ENCODE measurements around the gene TMEM131L.

DNA sequence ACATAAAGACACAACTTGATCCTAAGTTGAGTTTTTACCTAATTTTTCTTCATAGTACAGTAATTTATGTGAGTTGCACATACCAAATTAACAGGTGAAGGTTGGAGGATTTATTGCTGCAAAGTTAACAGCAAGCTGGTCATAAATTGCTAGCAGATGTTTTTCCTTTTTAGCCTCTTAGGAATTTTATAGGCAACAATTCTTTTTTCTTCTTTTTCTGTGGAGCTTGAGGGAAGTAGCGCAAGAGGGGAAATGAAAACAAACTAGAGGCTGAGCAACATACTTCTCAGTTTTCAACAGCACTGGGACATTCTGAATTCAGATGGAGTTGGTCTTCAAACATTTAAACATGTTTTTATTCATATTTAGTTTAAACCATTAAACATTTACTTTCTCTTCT is 154.2 kb downstream of the TMEM131L start:
- no peak for TF ChIP-seq CTCF (IDR thresholded peaks at IDR 0.05)
- no peak for TF ChIP-seq POLR2A (IDR thresholded peaks at IDR 0.05)

All from adrenal gland (tissue), 5 donors.